GM12865 (cell line): ENCODE results near the gene ODAD3.

Experiments used
- DNase-seq: peaks from one replicate; pipeline ENCODE4 v3.0.0; 2010; ENCODE audit warnings: low read depth
- H3K4me3 ChIP-seq: 2 replicates; pipeline ENCODE4 v1.5.1; 2011; ENCODE audit warnings: mild to moderate bottlenecking, low read depth, low read length, control low read depth
- TF ChIP-seq, protein P1 (sequence below): IDR thresholded peaks from 2 replicates; pipeline ENCODE4 v1.5.1; 2011; ENCODE audit warnings: low read length, control low read depth, low read depth, inconsistent platforms; ENCODE audit not compliant: insufficient read depth; ENCODE audit errors: missing control alignments

ODAD3 gene

DNA sequence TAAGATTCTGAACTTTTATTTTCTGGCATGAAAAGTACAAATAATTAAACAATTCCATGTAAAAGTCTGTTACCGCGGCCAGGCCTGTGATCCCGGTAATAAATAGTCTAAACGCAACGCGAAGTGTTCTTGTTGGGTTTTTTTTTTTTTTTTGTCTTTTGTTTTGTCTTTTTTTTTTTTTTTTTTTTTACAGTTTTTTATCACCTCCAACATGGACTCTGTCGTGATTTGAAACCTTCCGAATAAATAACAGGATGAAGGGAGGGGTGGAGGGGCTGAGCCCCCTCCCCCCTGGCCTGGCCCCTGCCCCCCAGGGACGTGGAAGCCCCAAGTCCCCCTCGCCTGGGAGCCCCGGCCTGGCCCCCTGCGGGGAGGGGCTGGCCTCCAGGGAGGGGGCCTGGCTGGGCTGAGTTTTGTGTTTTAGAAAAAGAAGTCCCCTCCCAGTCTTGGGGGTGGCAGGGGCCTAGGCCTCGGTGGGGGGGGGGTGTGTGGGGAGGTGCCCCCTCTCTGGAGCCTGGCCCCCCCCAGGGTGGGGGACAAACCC lies 16.5 kb upstream of the ODAD3 start:
- H3K4me3 ChIP-seq: peak overlapping the region; percentile 97

DNA sequence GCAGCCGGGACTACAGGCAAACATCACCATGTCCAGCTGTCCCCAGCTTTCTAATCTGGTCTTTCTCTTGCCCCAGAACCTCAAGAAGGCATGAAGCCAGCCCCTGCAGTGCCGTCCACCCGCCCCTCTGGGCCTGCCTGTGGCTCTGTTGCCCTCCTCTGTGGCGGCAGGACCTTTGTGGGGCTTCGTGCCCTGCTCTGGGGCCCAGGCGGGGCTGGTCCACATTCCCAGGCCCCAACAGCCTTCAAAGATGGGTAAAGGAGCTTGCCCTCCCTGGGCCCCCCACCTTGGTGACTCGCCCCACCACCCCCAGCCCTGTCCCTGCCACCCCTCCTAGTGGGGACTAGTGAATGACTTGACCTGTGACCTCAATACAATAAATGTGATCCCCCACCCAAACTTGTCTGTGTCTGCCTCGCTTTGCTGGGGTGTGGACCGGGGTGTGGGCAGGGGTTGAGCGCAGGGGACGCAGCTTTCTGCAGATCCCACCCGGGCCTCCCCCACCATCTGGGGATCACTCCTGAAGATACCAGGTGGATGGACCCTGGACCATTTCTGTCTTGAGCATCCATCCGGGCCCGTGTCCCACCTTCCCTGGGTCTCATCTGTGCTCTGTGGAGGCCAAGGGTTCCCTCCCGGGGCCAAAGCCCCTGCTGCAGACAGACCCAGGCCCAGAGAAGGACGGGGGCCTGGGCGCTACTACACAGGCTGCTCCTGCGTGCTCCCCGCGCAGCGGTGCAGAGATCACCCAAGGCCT lies 15.8 kb upstream of the ODAD3 start:
- no peak overlapping the region for H3K4me3 ChIP-seq
- TF ChIP-seq, protein P1, sequence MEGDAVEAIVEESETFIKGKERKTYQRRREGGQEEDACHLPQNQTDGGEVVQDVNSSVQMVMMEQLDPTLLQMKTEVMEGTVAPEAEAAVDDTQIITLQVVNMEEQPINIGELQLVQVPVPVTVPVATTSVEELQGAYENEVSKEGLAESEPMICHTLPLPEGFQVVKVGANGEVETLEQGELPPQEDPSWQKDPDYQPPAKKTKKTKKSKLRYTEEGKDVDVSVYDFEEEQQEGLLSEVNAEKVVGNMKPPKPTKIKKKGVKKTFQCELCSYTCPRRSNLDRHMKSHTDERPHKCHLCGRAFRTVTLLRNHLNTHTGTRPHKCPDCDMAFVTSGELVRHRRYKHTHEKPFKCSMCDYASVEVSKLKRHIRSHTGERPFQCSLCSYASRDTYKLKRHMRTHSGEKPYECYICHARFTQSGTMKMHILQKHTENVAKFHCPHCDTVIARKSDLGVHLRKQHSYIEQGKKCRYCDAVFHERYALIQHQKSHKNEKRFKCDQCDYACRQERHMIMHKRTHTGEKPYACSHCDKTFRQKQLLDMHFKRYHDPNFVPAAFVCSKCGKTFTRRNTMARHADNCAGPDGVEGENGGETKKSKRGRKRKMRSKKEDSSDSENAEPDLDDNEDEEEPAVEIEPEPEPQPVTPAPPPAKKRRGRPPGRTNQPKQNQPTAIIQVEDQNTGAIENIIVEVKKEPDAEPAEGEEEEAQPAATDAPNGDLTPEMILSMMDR: no peak
- no peak for DNase-seq

More for the DNA sequence above, 16.5 kb upstream of the ODAD3 start:
- TF ChIP-seq, protein P1: no peak
- DNase-seq: no peak

DNA sequence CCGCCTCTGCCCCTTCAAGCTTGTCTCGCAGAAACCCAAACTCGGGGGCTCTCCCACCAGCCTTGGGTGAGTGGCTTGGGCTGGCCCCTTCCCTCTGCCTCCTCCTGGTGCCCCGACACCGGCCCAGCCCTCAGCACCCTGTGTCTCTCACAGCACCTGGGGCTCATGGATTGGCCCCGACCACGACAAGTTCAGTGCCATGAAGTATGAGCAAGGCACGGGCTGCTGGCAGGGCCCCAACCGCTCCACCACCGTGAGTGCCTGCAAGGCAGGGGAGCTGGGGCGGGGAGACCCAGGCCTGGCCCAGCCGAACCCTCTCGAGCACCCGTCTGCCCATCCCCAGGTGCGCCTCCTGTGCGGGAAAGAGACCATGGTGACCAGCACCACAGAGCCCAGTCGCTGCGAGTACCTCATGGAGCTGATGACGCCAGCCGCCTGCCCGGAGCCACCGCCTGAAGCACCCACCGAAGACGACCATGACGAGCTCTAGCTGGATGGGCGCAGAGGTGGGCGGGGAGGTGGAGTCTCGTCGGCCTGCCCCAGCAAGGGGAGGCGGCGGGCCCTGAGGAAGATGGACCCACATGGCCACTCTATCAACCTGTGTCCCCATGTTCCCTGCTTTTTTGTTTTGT lies 14.1 kb upstream of the ODAD3 start:
- TF ChIP-seq, protein P1: no peak
- DNase-seq: no peak
- H3K4me3 ChIP-seq: no peak overlapping the region

DNA sequence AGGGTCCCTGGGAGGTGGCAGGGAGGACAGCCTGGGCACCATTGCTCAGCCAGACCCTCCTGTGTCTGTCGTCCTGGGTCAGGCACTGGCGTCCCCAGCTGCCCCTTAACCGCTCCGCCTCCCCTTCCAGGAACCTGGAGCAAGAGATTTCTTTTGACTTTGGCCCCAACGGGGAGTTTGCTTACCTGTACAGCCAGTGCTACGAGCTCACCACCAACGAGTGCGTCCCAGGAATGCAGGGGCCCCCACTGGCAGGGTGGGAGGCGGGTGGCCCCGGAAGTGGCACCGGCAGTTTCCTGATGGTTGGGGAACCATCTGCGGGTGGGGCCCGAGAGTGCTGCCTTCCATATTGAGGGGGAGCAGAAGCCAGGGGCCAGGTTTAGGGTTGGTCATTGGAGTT lies 13.5 kb upstream of the ODAD3 start:
- TF ChIP-seq, protein P1: no peak
- no peak overlapping the region for H3K4me3 ChIP-seq
- no peak for DNase-seq

DNA sequence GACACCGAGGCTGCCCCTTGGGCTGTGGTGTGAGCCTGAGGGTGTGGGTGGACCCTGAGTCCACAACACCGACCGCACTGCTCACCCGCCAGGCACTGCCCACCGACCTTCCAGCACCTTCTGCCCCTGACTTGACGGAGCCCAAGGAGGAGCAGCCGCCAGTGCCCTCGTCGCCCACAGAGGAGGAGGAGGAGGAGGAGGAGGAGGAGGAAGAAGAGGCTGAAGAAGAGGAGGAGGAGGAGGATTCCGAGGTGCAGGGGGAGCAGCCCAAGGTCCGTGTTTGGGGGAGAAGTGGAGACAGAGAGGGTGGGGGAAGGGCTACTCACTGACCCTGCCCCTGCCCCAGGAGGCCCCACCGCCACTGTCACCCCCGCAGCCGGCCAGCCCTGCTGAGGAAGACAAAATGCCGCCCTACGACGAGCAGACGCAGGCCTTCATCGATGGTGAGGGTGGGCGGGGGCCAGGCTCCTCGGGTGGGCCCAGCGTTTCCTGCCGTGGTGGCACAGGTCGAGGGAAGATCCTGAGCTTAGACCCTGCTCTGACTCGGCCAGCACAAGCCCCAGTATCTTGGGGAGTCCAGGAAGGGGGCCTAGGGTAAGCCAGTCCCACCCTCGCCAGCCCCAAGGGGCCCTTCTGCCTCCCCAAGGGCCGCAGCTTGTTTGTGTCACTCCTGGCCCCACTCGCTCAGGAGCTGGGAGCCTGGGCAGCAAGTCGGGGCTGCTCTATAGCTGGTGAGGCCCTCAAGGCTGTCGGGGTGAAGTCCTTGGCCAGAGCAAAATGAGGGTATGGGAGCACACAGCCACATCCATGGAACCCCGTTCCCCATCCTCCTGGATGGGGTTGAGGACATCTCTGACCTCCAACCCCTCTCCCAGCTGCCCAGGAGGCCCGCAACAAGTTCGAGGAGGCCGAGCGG lies 12.7 kb upstream of the ODAD3 start:
- no peak overlapping the region for H3K4me3 ChIP-seq
- no peak for DNase-seq
- TF ChIP-seq, protein P1: no peak

DNA sequence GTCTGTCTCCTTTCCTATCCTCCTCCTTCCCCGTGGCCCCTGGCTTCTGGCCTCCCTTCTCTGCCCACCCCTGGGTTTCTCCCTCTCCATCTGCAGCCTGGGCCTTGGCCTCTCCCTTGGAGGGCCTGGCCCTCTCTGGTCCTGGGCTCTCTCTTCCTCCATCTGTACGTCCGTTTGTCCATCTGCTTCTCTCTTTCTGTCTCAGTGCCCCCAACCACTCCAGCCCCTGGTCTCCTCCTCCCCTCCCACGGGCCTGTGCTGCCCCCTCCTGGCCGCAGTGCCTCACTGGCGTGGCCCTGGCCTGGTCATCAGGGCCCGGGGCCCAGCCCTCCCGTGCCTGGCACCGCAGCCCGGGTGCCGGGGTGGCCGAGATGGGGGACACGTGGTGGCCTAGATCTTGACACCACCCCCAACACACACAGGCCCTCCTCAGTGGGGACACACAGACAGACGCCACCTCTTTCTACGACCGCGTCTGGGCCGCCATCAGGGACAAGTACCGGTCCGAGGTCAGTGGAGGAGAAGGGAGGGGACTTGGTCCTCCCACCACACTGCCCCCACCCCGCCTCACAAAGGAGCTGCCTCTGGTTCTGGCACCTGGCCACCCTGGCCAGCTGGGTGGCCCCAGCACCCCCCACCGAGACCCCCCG lies 11.9 kb upstream of the ODAD3 start:
- DNase-seq: no peak
- TF ChIP-seq, protein P1: peak; percentile 70
- H3K4me3 ChIP-seq: no peak overlapping the region
